ENCODE results near the gene IL1R2. TPM values are rescaled to one million over a fixed set of nuclear protein-coding genes. Genes with fewer than 3 reads are reported as not detected.

IL1R2 gene
- total and polyA plus RNA-seq, 2 of the 13 experiments (the other 11 are each of a cell fraction or from before 2014, with no cell fraction given), result 3.6 to 7.3 TPM

DNA sequence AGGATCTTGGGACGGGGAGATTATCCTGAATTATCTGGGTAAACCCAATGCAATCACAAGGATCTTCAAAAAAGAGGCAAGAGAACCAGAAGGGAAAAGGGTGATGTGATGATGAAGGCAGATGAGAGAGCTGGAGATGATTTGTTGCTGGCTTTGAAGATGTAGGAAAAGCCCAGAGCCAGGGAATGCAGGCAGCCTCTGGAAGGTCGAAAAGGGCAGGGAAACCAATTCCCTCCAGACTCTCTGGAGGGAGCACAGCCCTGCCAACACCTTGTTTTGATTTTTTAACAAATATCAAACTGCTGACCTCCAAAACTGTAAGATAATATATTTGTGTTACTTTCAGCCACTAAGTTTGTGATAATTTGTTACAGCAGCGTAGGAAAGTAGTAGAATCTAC, 48.9 kb upstream of the IL1R2 start:
- no peak for FAIRE-seq
- Histone ChIP-seq H3K4me2 (ENCODE audit: low read depth, low read length) (no peak overlapping the region), H3K27ac (ENCODE audit: extremely low read length, insufficient read depth, low read length) (no peak overlapping the region), H3K9me3 (ENCODE audit: low read length) (no peaks in the 10 kb centered on the region), H3K4me1 (ENCODE audit: insufficient read depth, low read length) (0 out of 2 replicates have a peak, but pooled peaks cover 7% of the 10 kb centered on the region), H3K27me3 (ENCODE audit: control insufficient read depth in 1 of 2, insufficient read depth in 2 of 2, low read length in 2 of 2) (peaks cover 0 to 15% of the 10 kb centered on the region in 2 experiments; a peak in 1 of 5 replicates), H4K20me1 (ENCODE audit: insufficient read depth, low read length) (no peaks in the 10 kb centered on the region), H3K79me2 (ENCODE audit: insufficient read depth, low read length) (no peaks in the 10 kb centered on the region), H3K9ac (ENCODE audit: insufficient read depth, low read depth, low read length) (no peak overlapping the region), H3K36me3 (replicated peaks in 1 of 2; ENCODE audit: control insufficient read depth in 1 of 2, insufficient read depth in 2 of 2, low read length in 2 of 2) (no peaks in the 10 kb centered on the region), H3K4me3 (replicated peaks in 1 of 3; ENCODE audit: insufficient read depth in 1 of 3, low read depth in 2 of 3, low read length in 3 of 3) (no peak overlapping the region), H2AFZ (ENCODE audit: low read length) (no peak overlapping the region)
- no peak for DNase-seq (ENCODE audit: low spot score)
- 55% methylated on average over 3 of the region's 3 CpGs for WGBS (ENCODE audit: low lambda C conversion rate)
- TF ChIP-seq, protein P1, sequence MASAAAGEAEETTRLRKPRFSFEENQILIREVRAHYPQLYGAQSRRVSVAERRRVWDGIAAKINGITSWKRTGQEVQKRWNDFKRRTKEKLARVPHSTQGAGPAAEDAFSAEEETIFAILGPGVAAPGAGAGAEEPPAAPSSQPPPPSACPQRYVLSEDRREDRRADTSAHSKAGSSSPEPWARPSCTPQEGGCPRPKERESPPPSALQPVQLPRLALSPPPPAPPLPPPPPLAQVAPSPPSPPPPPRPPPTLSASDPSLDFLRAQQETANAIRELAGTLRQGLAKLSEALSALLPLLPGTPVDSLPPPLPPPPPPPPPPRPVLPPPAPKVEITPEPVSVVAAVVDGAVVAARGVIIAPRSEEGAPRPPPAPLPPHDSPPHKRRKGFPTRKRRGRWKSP (CRISPR knock-in tag; IDR thresholded peaks at IDR 0.05), result no peak
- TF ChIP-seq TAF1 (CRISPR knock-in tag; IDR thresholded peaks at IDR 0.05) (no peak), LBX2 (CRISPR knock-in tag; IDR thresholded peaks at IDR 0.05; ENCODE audit: borderline replicate concordance) (no peak), AHR (CRISPR knock-in tag; IDR thresholded peaks at IDR 0.05) (no peak)
- intact Hi-C loops (cut with micrococcal nuclease; ENCODE audit: unreplicated experiment), result no loop called here
- in situ Hi-C loops (cut with HindIII; ENCODE audit: extremely low pct_ligation_motif_present, low pct_unique_long_range_greater_than_20kb), result no loop called here
- CTCF ChIA-PET (ENCODE audit: low intra/inter-chr PET ratio, low total read pairs), result no interaction called here
- POLR2A ChIA-PET, result no interaction called here
- no peak for ATAC-seq
- no TSS peak for BruUV-seq (replicated peaks)

DNA sequence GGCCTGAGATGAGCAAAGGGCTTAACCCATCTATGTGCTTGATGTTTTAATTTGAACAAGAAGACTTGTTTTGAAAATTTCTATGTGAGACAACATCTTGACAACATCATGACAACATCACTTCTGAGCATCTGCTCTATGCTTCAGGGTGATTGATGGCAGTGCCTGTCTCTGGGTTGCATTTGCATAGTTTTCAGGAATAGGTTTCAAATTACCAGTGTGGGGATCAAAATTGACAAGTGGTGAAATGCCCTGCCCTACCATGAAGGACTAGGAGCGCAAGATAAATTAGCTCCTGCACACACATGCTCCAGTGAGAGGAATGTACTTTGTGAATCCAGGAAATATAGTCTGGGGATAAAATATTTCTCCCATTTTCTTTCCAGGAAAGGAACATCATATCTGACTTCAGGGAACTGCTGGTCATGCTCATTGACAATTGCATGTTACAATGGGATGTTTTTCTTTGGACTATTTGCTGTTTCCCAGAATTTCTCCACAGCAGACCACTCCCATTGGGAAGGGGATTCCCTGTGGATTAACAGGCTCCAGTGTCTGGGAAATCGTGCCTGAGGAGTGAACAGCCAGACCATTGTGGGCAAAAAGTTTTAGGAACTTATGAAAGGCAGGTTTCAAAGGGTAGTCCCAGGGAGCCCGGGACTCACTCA, 45.3 kb upstream of the IL1R2 start:
- Histone ChIP-seq H2AFZ (ENCODE audit: low read length) (no peak overlapping the region), H3K27me3 (ENCODE audit: control insufficient read depth in 1 of 2, insufficient read depth in 2 of 2, low read length in 2 of 2) (0 out of 5 replicates have a peak, but pooled peaks cover 0 to 10% of the 10 kb centered on the region in 2 experiments), H4K20me1 (ENCODE audit: insufficient read depth, low read length) (no peaks in the 10 kb centered on the region), H3K36me3 (replicated peaks in 1 of 2; ENCODE audit: control insufficient read depth in 1 of 2, insufficient read depth in 2 of 2, low read length in 2 of 2) (no peaks in the 10 kb centered on the region), H3K27ac (ENCODE audit: extremely low read length, insufficient read depth, low read length) (no peak overlapping the region), H3K4me1 (ENCODE audit: insufficient read depth, low read length) (0 out of 2 replicates have a peak, but pooled peaks cover 7% of the 10 kb centered on the region), H3K79me2 (ENCODE audit: insufficient read depth, low read length) (no peaks in the 10 kb centered on the region), H3K4me2 (ENCODE audit: low read depth, low read length) (no peak overlapping the region), H3K9ac (ENCODE audit: insufficient read depth, low read depth, low read length) (no peak overlapping the region), H3K4me3 (replicated peaks in 1 of 3; ENCODE audit: insufficient read depth in 1 of 3, low read depth in 2 of 3, low read length in 3 of 3) (no peak overlapping the region), H3K9me3 (ENCODE audit: low read length) (no peaks in the 10 kb centered on the region)
- CTCF ChIA-PET (ENCODE audit: low intra/inter-chr PET ratio, low total read pairs), result no interaction called here
- no TSS peak for BruUV-seq (replicated peaks)
- DNase-seq (ENCODE audit: low spot score) (no peak), FAIRE-seq (no peak), ATAC-seq (no peak)
- in situ Hi-C loops (cut with HindIII; ENCODE audit: extremely low pct_ligation_motif_present, low pct_unique_long_range_greater_than_20kb), result no loop called here
- intact Hi-C loops (cut with micrococcal nuclease; ENCODE audit: unreplicated experiment), result no loop called here
- WGBS (ENCODE audit: low lambda C conversion rate), result 31% methylated on average over 3 of the region's 3 CpGs
- POLR2A ChIA-PET, result no interaction called here
- TF ChIP-seq ZNF841 (CRISPR knock-in tag; IDR thresholded peaks at IDR 0.05; ENCODE audit: borderline replicate concordance) (no peak), ZNF225 (CRISPR knock-in tag; IDR thresholded peaks at IDR 0.05) (no peak), TIGD3 (CRISPR knock-in tag; IDR thresholded peaks at IDR 0.05; ENCODE audit: borderline replicate concordance) (no peak), KAT2B (IDR thresholded peaks at IDR 0.05; ENCODE audit: borderline replicate concordance, low read depth, low read length) (no peak), TARDBP (CRISPR knock-in tag; IDR thresholded peaks at IDR 0.05) (no peak), ZNF34 (CRISPR knock-in tag; IDR thresholded peaks at IDR 0.05; ENCODE audit: borderline replicate concordance) (no peak), SCMH1 (CRISPR knock-in tag; IDR thresholded peaks at IDR 0.05; ENCODE audit: borderline replicate concordance) (no peak), KDM4B (CRISPR knock-in tag; IDR thresholded peaks at IDR 0.05) (no peak), ATF2 (CRISPR knock-in tag; IDR thresholded peaks at IDR 0.05) (no peak), ZNF550 (CRISPR knock-in tag; IDR thresholded peaks at IDR 0.05; ENCODE audit: borderline replicate concordance) (no peak)
